ENCODE measurements around the gene WNT16. TPM values are rescaled to one million over a fixed set of nuclear protein-coding genes. Genes with fewer than 3 reads are reported as not detected.

Gene WNT16
- total RNA-seq, 6 experiments from 2014 or later, result 0.07 to 0.25 (median 0.18) TPM

DNA sequence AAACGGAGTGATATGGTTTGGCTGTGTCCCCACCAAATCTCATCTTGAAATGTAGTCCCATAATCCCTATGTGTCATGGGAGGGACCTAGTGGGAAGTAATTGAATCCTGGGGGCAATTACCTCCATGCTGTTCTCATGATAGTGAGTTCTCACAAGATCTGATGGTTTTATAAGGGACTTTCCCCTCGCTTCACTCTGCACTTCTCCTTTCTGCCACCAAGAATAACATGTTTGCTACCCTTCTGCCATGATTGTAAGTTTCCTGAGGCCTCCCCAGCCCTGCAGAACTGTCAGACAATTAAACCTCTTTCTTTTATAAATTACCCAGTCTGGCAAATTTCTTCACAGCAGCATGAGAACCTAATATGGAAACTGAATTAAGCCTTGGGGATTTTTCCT, 48.2 kb downstream of the WNT16 start:
- H3K36me3 Mint-ChIP-seq (ENCODE audit: low read depth), result peaks cover 11% of the 10 kb centered on the region; the same call in 1 of the 2 replicates
- no peak overlapping the region for H3K27ac Mint-ChIP-seq
- H3K9me3 Mint-ChIP-seq, result no peaks in the 10 kb centered on the region
- H3K4me1 Mint-ChIP-seq (ENCODE audit: low read depth), result peaks cover 24% of the 10 kb centered on the region
- no peaks in the 10 kb centered on the region; the same call in 1 of the 2 replicates for H3K27me3 Mint-ChIP-seq (ENCODE audit: insufficient read depth)
- TF ChIP-seq, protein P1, sequence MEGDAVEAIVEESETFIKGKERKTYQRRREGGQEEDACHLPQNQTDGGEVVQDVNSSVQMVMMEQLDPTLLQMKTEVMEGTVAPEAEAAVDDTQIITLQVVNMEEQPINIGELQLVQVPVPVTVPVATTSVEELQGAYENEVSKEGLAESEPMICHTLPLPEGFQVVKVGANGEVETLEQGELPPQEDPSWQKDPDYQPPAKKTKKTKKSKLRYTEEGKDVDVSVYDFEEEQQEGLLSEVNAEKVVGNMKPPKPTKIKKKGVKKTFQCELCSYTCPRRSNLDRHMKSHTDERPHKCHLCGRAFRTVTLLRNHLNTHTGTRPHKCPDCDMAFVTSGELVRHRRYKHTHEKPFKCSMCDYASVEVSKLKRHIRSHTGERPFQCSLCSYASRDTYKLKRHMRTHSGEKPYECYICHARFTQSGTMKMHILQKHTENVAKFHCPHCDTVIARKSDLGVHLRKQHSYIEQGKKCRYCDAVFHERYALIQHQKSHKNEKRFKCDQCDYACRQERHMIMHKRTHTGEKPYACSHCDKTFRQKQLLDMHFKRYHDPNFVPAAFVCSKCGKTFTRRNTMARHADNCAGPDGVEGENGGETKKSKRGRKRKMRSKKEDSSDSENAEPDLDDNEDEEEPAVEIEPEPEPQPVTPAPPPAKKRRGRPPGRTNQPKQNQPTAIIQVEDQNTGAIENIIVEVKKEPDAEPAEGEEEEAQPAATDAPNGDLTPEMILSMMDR (IDR thresholded peaks at IDR 0.05), result no peak
- DNase-seq, result no peak
- H3K4me3 Mint-ChIP-seq, result no peak overlapping the region

DNA sequence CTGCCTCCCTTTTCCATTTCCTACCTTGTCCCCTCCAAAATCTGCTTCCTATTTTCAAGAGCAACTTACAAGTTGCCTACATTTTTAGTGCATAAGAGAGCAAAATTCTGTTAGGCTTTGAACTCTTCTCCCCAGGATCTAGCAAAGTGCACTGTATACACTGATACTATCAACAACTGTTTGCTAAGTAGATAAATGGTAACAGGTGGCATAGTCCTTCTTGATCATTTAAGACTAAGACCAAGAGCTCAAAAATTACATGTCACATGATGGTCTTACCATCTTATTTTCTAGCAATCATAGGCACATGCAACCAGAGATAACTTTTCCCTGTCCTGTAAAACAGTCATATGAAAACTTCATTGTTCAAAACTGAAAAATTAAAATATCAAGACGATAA, 51.1 kb downstream of the WNT16 start:
- TF ChIP-seq, protein P1 (IDR thresholded peaks at IDR 0.05), result no peak
- Mint-ChIP-seq H3K36me3 (ENCODE audit: low read depth) (peaks cover 9% of the 10 kb centered on the region; the same call in 1 of the 2 replicates), H3K9me3 (no peaks in the 10 kb centered on the region), H3K27me3 (ENCODE audit: insufficient read depth) (no peaks in the 10 kb centered on the region; the same call in 1 of the 2 replicates), H3K4me3 (no peak overlapping the region), H3K27ac (no peak overlapping the region), H3K4me1 (ENCODE audit: low read depth) (peaks cover 13% of the 10 kb centered on the region)
- no peak for DNase-seq

DNA sequence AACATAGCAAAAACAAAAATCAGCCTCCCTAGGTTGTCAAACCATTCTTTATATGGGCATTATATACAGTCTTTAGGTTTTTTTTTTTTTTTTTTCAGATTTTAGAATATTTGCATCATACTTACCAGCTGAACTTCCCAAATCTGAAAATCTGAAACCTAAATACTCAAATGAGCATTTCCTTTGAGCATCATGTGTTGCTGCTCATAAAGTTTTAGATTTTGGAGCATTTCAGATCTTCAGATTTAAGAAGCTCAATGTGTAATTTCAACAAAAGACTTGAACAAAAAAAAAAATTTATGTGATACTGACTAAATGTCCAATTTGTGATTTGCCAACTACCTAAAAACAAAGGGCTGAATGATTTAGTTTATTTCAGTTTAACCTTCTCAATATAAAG, 53.7 kb downstream of the WNT16 start:
- DNase-seq, result no peak
- Mint-ChIP-seq H3K36me3 (ENCODE audit: low read depth) (no peaks in the 10 kb centered on the region), H3K27me3 (ENCODE audit: insufficient read depth) (no peaks in the 10 kb centered on the region; the same call in 1 of the 2 replicates), H3K9me3 (no peaks in the 10 kb centered on the region), H3K27ac (no peak overlapping the region), H3K4me3 (no peak overlapping the region), H3K4me1 (ENCODE audit: low read depth) (peaks cover 26% of the 10 kb centered on the region)
- TF ChIP-seq, protein P1 (IDR thresholded peaks at IDR 0.05), result no peak

DNA sequence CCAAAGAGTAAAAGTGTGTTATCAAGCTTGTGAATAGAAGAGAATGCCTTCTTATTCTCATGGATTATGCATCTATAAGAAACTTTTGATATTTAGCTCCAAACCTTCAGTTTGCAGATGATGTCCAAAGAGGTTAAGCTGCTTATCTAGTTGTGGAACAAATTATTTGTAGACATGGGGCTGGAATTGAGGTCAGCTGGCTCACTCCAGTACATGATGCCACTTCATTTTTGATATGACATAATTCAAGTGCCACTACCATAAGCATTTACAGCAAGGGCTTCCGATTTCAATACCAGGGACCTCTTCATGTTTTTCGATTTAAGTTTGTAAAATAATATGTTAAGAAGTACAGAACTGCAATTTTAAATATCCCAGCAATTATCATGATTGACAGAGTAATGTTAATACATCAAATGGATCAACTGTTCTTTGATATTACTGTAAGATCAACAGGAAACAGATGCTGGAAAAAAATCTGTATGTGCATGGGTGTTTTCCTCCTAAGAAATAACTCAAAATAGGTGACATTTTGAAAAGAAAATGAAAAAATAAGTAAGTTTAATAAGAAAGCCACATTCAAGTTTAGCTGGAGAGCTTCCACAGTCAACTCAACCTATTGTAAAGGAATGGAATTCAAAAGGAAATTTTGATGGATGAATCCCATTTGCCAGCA, 54.6 kb downstream of the WNT16 start:
- Mint-ChIP-seq H3K4me1 (ENCODE audit: low read depth) (peaks cover 33% of the 10 kb centered on the region), H3K27ac (no peak overlapping the region), H3K27me3 (ENCODE audit: insufficient read depth) (no peaks in the 10 kb centered on the region; the same call in 1 of the 2 replicates), H3K36me3 (ENCODE audit: low read depth) (no peaks in the 10 kb centered on the region), H3K9me3 (no peaks in the 10 kb centered on the region), H3K4me3 (no peak overlapping the region)
- no peak for DNase-seq
- TF ChIP-seq, protein P1 (IDR thresholded peaks at IDR 0.05), result no peak

DNA sequence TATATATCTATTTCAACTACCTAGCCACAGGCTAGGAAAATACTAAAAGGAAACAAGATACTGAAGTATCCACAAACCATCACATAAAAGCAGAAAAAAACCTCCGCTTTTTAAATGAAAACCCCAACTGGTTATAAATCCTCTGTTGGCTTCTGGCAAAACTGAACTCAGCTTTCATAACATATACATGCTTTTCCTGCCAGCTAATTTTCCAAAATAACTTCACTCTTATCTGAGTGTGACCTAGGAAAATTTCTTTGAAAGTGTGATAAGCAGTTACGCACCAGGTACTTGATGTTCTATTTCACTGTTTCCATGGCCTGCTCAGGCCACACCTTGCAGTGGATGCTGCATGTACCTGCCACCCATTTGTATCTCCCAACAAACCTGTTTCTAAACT, 55.5 kb downstream of the WNT16 start:
- no peaks in the 10 kb centered on the region; the same call in 1 of the 2 replicates for H3K27me3 Mint-ChIP-seq (ENCODE audit: insufficient read depth)
- H3K36me3 Mint-ChIP-seq (ENCODE audit: low read depth), result no peaks in the 10 kb centered on the region
- no peak overlapping the region for H3K27ac Mint-ChIP-seq
- no peaks in the 10 kb centered on the region for H3K9me3 Mint-ChIP-seq
- H3K4me1 Mint-ChIP-seq (ENCODE audit: low read depth), result peaks cover 41% of the 10 kb centered on the region
- TF ChIP-seq, protein P1 (IDR thresholded peaks at IDR 0.05), result no peak
- DNase-seq, result no peak
- no peak overlapping the region for H3K4me3 Mint-ChIP-seq
